HCT116 (cell line): ENCODE measurements around the gene FAM171A1. TPM values are rescaled to one million over a fixed set of nuclear protein-coding genes. Genes with fewer than 3 reads are reported as not detected.

Experiments
- ATAC-seq: fragments of 200-7000 bp; cut with Tn5 transposase; 2 replicates; pipeline ENCODE4 v1.9.1; 2020; ENCODE audit warnings: mild to moderate bottlenecking, moderate library complexity
- BruUV-seq: library from RNA; stranded (reverse); fragments of 400-500 nt; replicated peaks from 2 replicates; lab custom pipeline; 2021; lab: Mats Ljungman, UMichigan
- CTCF ChIA-PET: fragments of 300-600 bp; sonication (Branson Sonifier 250); formaldehyde crosslinking; loops from one replicate; lab custom pipeline; 2021; ENCODE audit warnings: antibody characterized with exemption; lab: Charles Lee
- POLR2A ChIA-PET: fragments of 300-600, 350-600 bp; sonication (Branson Sonifier 250); formaldehyde crosslinking; loops from one replicate; lab custom pipeline; 2021; ENCODE audit warnings: antibody characterized with exemption; lab: Charles Lee
- RAD21 ChIA-PET, 2 experiments: fragments of 300-600 bp; sonication (Branson Sonifier 250); formaldehyde crosslinking; loops; one replicate each; lab custom pipeline; 2023; ENCODE audit warnings: low total read pairs in 2 of 2; ENCODE audit not compliant: uncharacterized antibody in 2 of 2, unreplicated experiment in 2 of 2, low non-redundant PET in 1 of 2; lab: Charles Lee
- DNase-seq: peaks from one replicate; pipeline ENCODE4 v3.0.0-alpha.2; 2010; ENCODE audit warnings: low read depth, low spot score
- H2AFZ ChIP-seq: fragments of 200-600 bp; shearing (Covaris generic), sonication (generic); 2 replicates; pipeline ENCODE4 v1.6.1; 2017; ENCODE audit warnings: low read depth, mixed run types, mixed read lengths, antibody characterized with exemption, low read length; ENCODE audit not compliant: poor library complexity, severe bottlenecking
- H3K27ac ChIP-seq: 2 replicates; pipeline ENCODE4 v1.5.1; 2012; ENCODE audit warnings: low read depth, low read length
- H3K27me3 ChIP-seq: fragments of 200-600 bp; sonication (generic); 2 replicates; pipeline ENCODE4 v1.6.1; 2016; ENCODE audit warnings: mixed run types, low read length, mixed read lengths; ENCODE audit not compliant: insufficient read depth
- H3K36me3 ChIP-seq, 2 experiments: fragments of 200-500 bp in 1 of 2; fragments of 200-600 bp in 1 of 2; sonication (Bioruptor generic) in 1 of 2; sonication (generic) in 1 of 2; 2 replicates each; pipeline versions ENCODE4 v1.5.1 to v1.6.1; 2014 to 2016; ENCODE audit warnings: low read length in 2 of 2, inconsistent platforms in 1 of 2, mixed read lengths in 1 of 2, mixed run types in 1 of 2; ENCODE audit not compliant: insufficient read depth in 2 of 2, control insufficient read depth in 1 of 2
- H3K4me1 ChIP-seq, 2 experiments: fragments of 200-600 bp in 1 of 2; sonication (generic) in 1 of 2; 2 replicates each; pipeline versions ENCODE4 v1.5.1 to v1.6.1; 2012 to 2017; ENCODE audit warnings: low read length in 2 of 2, inconsistent platforms in 1 of 2, mild to moderate bottlenecking in 1 of 2, mixed read lengths in 1 of 2, mixed run types in 1 of 2, moderate library complexity in 1 of 2; ENCODE audit not compliant: insufficient read depth in 2 of 2, control insufficient read depth in 1 of 2
- H3K4me2 ChIP-seq: fragments of 200-600 bp; sonication (generic); 2 replicates; pipeline ENCODE4 v1.6.1; 2017; ENCODE audit warnings: mixed run types, low read length, mixed read lengths
- H3K4me3 ChIP-seq, 2 experiments: fragments of 200-600 bp in 1 of 2; sonication (generic) in 1 of 2; replicated peaks in 1 of 2; 2 replicates each; pipeline ENCODE4 v1.5.1; 2011 to 2016; ENCODE audit warnings: low read length in 2 of 2, control low read depth in 1 of 2, low read depth in 1 of 2, mild to moderate bottlenecking in 1 of 2, mixed read lengths in 1 of 2, mixed run types in 1 of 2
- H3K79me2 ChIP-seq: fragments of 200-600 bp; sonication (generic); 2 replicates; pipeline ENCODE4 v1.6.1; 2017; ENCODE audit warnings: mild to moderate bottlenecking, mixed run types, low read length, moderate library complexity, mixed read lengths; ENCODE audit not compliant: insufficient read depth
- H3K9ac ChIP-seq: fragments of 200-600 bp; sonication (generic); 2 replicates; pipeline ENCODE4 v1.6.1; 2016; ENCODE audit warnings: low read length, mixed read lengths
- H3K9me2 ChIP-seq: fragments of 200-600 bp; sonication (generic), shearing (Covaris generic); 2 replicates; pipeline ENCODE4 v1.6.1; 2017; ENCODE audit warnings: mixed run types, mild to moderate bottlenecking, moderate library complexity; ENCODE audit not compliant: insufficient read depth
- H3K9me3 ChIP-seq, 2 experiments: fragments of 200-500 bp in 1 of 2; fragments of 200-600 bp in 1 of 2; sonication (Bioruptor generic) in 1 of 2; sonication (generic) in 1 of 2; 2 replicates each; pipeline ENCODE4 v1.6.1; 2014 to 2017; ENCODE audit warnings: low read length in 2 of 2, mixed read lengths in 2 of 2, inconsistent platforms in 1 of 2, low read depth in 1 of 2, mild to moderate bottlenecking in 1 of 2, mixed run types in 1 of 2, moderate library complexity in 1 of 2; ENCODE audit not compliant: control insufficient read depth in 1 of 2, insufficient read depth in 1 of 2
- H4K20me1 ChIP-seq: fragments of 200-600 bp; sonication (generic), shearing (Covaris generic); 2 replicates; pipeline ENCODE4 v1.6.1; 2017; ENCODE audit warnings: mixed run types, mild to moderate bottlenecking, moderate library complexity; ENCODE audit not compliant: insufficient read depth
- CBX3 ChIP-seq: IDR thresholded peaks from 2 replicates; pipeline ENCODE4 v1.6.1; 2012; ENCODE audit warnings: low read depth
- FOSL1 ChIP-seq: IDR thresholded peaks from 2 replicates; pipeline ENCODE4 v1.6.1; 2012; ENCODE audit warnings: low read depth
- MAX ChIP-seq: IDR thresholded peaks from 2 replicates; pipeline ENCODE4 v1.6.1; 2012
- POLR2A ChIP-seq: IDR thresholded peaks from 2 replicates; pipeline ENCODE4 v1.7.0; 2011; ENCODE audit warnings: borderline replicate concordance; ENCODE audit not compliant: insufficient read depth, insufficient read length; ENCODE audit errors: extremely low read depth
- TCF7L2 ChIP-seq: IDR thresholded peaks from 2 replicates; pipeline ENCODE4 v1.7.0; 2011; ENCODE audit warnings: borderline replicate concordance, inconsistent platforms; ENCODE audit not compliant: insufficient read depth, insufficient read length; ENCODE audit errors: extremely low read depth
- intact Hi-C: fragments of 100-400 bp; cut with micrococcal nuclease; formaldehyde crosslinking; loops from 2 replicates; pipeline ENCODE4 v1.10.0; 2022
- total RNA-seq: library from RNA; stranded (reverse); gene quantifications from one replicate; pipeline ENCODE4 v1.2.1, GENCODE V29; 2021; ENCODE audit not compliant: unreplicated experiment
- TF ChIP-seq, protein P1 (sequence below): IDR thresholded peaks from 2 replicates; pipeline ENCODE4 v1.6.1; 2011; ENCODE audit warnings: mild to moderate bottlenecking, low read length, moderate library complexity; ENCODE audit not compliant: insufficient replicate concordance; ENCODE audit errors: extremely low read depth
- TF ChIP-seq, protein P2 (sequence below): IDR thresholded peaks from 2 replicates; pipeline ENCODE4 v1.6.1; 2012

The FAM171A1 gene
- total RNA-seq, 1 experiment from 2014 or later, result 32.5 TPM

- TF ChIP-seq, protein P1, sequence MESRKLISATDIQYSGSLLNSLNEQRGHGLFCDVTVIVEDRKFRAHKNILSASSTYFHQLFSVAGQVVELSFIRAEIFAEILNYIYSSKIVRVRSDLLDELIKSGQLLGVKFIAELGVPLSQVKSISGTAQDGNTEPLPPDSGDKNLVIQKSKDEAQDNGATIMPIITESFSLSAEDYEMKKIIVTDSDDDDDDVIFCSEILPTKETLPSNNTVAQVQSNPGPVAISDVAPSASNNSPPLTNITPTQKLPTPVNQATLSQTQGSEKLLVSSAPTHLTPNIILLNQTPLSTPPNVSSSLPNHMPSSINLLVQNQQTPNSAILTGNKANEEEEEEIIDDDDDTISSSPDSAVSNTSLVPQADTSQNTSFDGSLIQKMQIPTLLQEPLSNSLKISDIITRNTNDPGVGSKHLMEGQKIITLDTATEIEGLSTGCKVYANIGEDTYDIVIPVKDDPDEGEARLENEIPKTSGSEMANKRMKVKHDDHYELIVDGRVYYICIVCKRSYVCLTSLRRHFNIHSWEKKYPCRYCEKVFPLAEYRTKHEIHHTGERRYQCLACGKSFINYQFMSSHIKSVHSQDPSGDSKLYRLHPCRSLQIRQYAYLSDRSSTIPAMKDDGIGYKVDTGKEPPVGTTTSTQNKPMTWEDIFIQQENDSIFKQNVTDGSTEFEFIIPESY, result no peak
- TF ChIP-seq MAX (no peak), FOSL1 (no peak)
These were observed 129.8 kb downstream of the FAM171A1 start (continued) for GRCh38 chr10:15241306-15241705.

- Histone ChIP-seq H3K9me2 (no peaks in the 10 kb centered on the region), H3K4me3 (no peak overlapping the region), H3K9me3 (no peaks in the 10 kb centered on the region), H3K4me2 (no peak overlapping the region), H3K9ac (no peak overlapping the region), H3K79me2 (no peaks in the 10 kb centered on the region), H4K20me1 (no peaks in the 10 kb centered on the region), H3K4me1 (peaks cover 0 to 10% of the 10 kb centered on the region in 2 experiments; a peak in 1 of 4 replicates), H2AFZ (no peak overlapping the region), H3K36me3 (no peaks in the 10 kb centered on the region), H3K27ac (no peak overlapping the region), H3K27me3 (no peaks in the 10 kb centered on the region)
- intact Hi-C loops, result no loop called here
- DNase-seq, result no peak
- TF ChIP-seq TCF7L2, result no peak
- TF ChIP-seq CBX3, result no peak
- TF ChIP-seq, protein P2, sequence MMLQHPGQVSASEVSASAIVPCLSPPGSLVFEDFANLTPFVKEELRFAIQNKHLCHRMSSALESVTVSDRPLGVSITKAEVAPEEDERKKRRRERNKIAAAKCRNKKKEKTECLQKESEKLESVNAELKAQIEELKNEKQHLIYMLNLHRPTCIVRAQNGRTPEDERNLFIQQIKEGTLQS, result no peak
- TF ChIP-seq POLR2A, result no peak
- no TSS peak for BruUV-seq
- ATAC-seq, result no peak
- POLR2A ChIA-PET, result no interaction called here
- RAD21 ChIA-PET, result no interaction called here
- CTCF ChIA-PET, result no interaction called here
These were observed 132.3 kb downstream of the FAM171A1 start for GRCh38 chr10:15238555-15239335.
